Testis (tissue), 3 donors: Measurements from ENCODE around the gene WASHC3. TPM values are rescaled to one million over a fixed set of nuclear protein-coding genes. Genes with fewer than 3 reads are reported as not detected.

Source experiments
- DNase-seq: peaks from one replicate; pipeline ENCODE4 v3.0.0-alpha.2; 2019
- H3K27ac ChIP-seq, 2 donors: fragments of 200-600 bp; sonication (generic); one replicate each; pipeline ENCODE4 v1.5.1; 2019
- H3K27me3 ChIP-seq: fragments of 200-600 bp; sonication (generic); one replicate; pipeline ENCODE4 v1.5.1; 2019
- H3K36me3 ChIP-seq: fragments of 200-600 bp; sonication (generic); one replicate; pipeline ENCODE4 v1.5.1; 2017; ENCODE audit warnings: low read depth; ENCODE audit errors: missing control alignments
- H3K4me1 ChIP-seq: fragments of 200-600 bp; sonication (generic); one replicate; pipeline ENCODE4 v1.5.1; 2019
- H3K4me3 ChIP-seq, 2 donors: fragments of 200-600 bp; sonication (generic); one replicate each; pipeline ENCODE4 v1.5.1; 2017 to 2019
- H3K9me3 ChIP-seq: fragments of 200-600 bp; sonication (generic); one replicate; pipeline ENCODE4 v1.5.1; 2017
- POLR2A ChIP-seq: fragments of 450-650 bp; IDR thresholded peaks from one replicate; pipeline ENCODE4 v1.6.1; 2017; ENCODE audit warnings: antibody characterized with exemption, mild to moderate bottlenecking, moderate library complexity
- WGBS, 2 donors: methylation state at CpG; one replicate each; pipeline ENCODE4 v1.1.5; 2018; 5-methylcytosine and 5-hydroxymethylcytosine counted together
- intact Hi-C: fragments of 100-400 bp; cut with DNase I; formaldehyde crosslinking; loops from one replicate; pipeline ENCODE4 v1.15.1; 2023; ENCODE audit warnings: low total_unique reads
- polyA plus RNA-seq: library from polyadenylated mRNA; stranded (reverse); fragments of 350-450 nt; fragmentation: Illumina TruSeq; extraction: RNeasy Lipid Tissue Mini Kit (QIAGEN cat#74804); gene quantifications from one replicate; pipeline ENCODE4 v1.2.3, GENCODE V29; 2014; ENCODE audit warnings: low read depth, low replicate concordance; ENCODE audit not compliant: insufficient read depth
- total RNA-seq, 2 donors: library from RNA; depleted of rRNA; stranded (reverse); fragments of >200 nt; gene quantifications; one replicate each; pipeline ENCODE4 v1.2.3, GENCODE V29; 2016
- TF ChIP-seq, protein P1 (sequence below), 3 experiments: fragments of 450-650 bp in 2 of 3; fragments of 200-600 bp in 1 of 3; sonication (generic) in 1 of 3; IDR thresholded peaks; one replicate each; pipeline ENCODE4 v1.5.1; 2016 to 2019; ENCODE audit warnings: antibody characterized with exemption in 3 of 3, mild to moderate bottlenecking in 2 of 3, moderate library complexity in 1 of 3

Gene WASHC3
- total and polyA plus RNA-seq, 3 donors from 2014 or later = 140 to 298 (median 192) TPM

GRCh38 chr12:102051431-102051965, 10.3 kb downstream of the WASHC3 start:
- TF ChIP-seq, protein P1, sequence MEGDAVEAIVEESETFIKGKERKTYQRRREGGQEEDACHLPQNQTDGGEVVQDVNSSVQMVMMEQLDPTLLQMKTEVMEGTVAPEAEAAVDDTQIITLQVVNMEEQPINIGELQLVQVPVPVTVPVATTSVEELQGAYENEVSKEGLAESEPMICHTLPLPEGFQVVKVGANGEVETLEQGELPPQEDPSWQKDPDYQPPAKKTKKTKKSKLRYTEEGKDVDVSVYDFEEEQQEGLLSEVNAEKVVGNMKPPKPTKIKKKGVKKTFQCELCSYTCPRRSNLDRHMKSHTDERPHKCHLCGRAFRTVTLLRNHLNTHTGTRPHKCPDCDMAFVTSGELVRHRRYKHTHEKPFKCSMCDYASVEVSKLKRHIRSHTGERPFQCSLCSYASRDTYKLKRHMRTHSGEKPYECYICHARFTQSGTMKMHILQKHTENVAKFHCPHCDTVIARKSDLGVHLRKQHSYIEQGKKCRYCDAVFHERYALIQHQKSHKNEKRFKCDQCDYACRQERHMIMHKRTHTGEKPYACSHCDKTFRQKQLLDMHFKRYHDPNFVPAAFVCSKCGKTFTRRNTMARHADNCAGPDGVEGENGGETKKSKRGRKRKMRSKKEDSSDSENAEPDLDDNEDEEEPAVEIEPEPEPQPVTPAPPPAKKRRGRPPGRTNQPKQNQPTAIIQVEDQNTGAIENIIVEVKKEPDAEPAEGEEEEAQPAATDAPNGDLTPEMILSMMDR (IDR thresholded peaks at IDR 0.05) = no peak
- TF ChIP-seq POLR2A = no peak
- Histone ChIP-seq H3K27me3 (no peaks in the 10 kb centered on the region), H3K4me1 (no peaks in the 10 kb centered on the region), H3K27ac (peak overlapping the region in 1 of 2 donors; percentile 5), H3K36me3 (no peaks in the 10 kb centered on the region), H3K4me3 (no peak overlapping the region), H3K9me3 (no peaks in the 10 kb centered on the region)
- intact Hi-C loops = no loop called here
- no peak for DNase-seq
- WGBS, 2 donors = 91 to 93% methylated on average over 1 of the region's 1 CpG

- TF ChIP-seq POLR2A = no peak
- TF ChIP-seq, protein P1 (IDR thresholded peaks at IDR 0.05) = no peak
- no peak overlapping the region for H3K4me3 ChIP-seq
- no peaks in the 10 kb centered on the region for H3K27me3 ChIP-seq
- intact Hi-C loops = no loop called here
- H3K9me3 ChIP-seq = no peaks in the 10 kb centered on the region
- no peak for DNase-seq
- WGBS, 2 donors = 42 to 65% methylated on average over 1 of the region's 1 CpG
- H3K27ac ChIP-seq = peak overlapping the region in 1 of 2 donors; percentile 5
- H3K4me1 ChIP-seq = no peaks in the 10 kb centered on the region
- no peaks in the 10 kb centered on the region for H3K36me3 ChIP-seq
Measured at GRCh38 chr12:102050660-102051430, 10.9 kb downstream of the WASHC3 start.

GRCh38 chr12:102043928-102044327, 17.9 kb downstream of the WASHC3 start:
- Histone ChIP-seq H3K9me3 (no peaks in the 10 kb centered on the region), H3K4me3 (no peak overlapping the region), H3K27ac (no peak overlapping the region), H3K27me3 (no peaks in the 10 kb centered on the region), H3K4me1 (no peaks in the 10 kb centered on the region), H3K36me3 (no peaks in the 10 kb centered on the region)
- 88 to 96% methylated on average over 1 of the region's 1 CpG for WGBS, 2 donors
- TF ChIP-seq, protein P1 (IDR thresholded peaks at IDR 0.05) = no peak
- no peak for TF ChIP-seq POLR2A
- intact Hi-C loops = no loop called here
- DNase-seq = no peak

- no peaks in the 10 kb centered on the region for H3K27me3 ChIP-seq
- no peak for DNase-seq
- TF ChIP-seq, protein P1 (IDR thresholded peaks at IDR 0.05) = no peak
- no peak for TF ChIP-seq POLR2A
- H3K27ac ChIP-seq = no peak overlapping the region
- intact Hi-C loops = no loop called here
- H3K36me3 ChIP-seq = no peaks in the 10 kb centered on the region
- H3K9me3 ChIP-seq = no peaks in the 10 kb centered on the region
- 59 to 64% methylated on average over 3 of the region's 3 CpGs for WGBS, 2 donors
- no peak overlapping the region for H3K4me3 ChIP-seq
- no peaks in the 10 kb centered on the region for H3K4me1 ChIP-seq
Measured at GRCh38 chr12:102033991-102034745, 27.6 kb downstream of the WASHC3 start.
